ENCODE data around the gene GSDMA.
"Not testable (repeated sequence)": the region's sequence is repeated elsewhere in the genome, so short reads cannot be mapped to it uniquely, and the experiment has no call there.

The GSDMA gene

DNA sequence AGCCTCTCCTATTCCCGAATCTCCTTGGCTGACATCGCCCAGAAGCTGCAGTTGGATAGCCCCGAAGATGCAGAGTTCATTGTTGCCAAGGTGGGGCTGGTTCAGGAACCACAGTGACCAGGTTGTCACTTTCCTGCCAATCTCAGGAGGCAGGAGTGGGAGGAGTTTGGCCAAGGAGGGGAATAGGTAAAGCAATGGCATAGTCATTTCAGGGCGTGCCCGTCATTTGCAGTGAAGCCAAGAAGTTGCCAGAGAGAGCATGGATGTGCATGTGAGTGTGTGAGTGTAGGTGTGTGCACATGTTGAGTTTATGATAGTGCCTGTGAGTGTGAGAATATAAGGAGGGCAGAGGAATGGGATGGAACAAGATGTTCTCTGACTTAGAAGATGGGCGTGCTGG is 32.6 kb downstream of the GSDMA start:
- DNase-seq (ENCODE audit: low read depth in 2 of 2), result no peak

DNA sequence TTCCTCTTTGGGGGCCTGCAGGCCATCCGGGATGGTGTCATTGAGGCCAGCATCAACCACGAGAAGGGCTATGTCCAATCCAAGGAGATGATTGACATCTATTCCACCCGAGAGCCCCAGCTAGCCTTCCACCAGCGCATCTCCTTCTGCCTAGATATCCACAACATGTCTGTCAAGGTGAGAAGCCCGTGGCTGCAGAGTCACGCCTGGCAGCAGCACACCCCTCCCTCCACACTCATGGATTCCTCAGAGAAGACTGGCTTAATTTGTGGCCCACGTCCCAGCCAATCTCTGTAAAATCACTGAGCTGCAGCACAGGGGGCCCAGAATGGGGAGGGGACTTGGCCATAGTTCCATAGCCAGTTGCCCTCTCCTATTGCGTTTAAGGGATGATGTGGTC is 33.4 kb downstream of the GSDMA start:
- DNase-seq (ENCODE audit: low read depth in 2 of 2), result no peak

DNA sequence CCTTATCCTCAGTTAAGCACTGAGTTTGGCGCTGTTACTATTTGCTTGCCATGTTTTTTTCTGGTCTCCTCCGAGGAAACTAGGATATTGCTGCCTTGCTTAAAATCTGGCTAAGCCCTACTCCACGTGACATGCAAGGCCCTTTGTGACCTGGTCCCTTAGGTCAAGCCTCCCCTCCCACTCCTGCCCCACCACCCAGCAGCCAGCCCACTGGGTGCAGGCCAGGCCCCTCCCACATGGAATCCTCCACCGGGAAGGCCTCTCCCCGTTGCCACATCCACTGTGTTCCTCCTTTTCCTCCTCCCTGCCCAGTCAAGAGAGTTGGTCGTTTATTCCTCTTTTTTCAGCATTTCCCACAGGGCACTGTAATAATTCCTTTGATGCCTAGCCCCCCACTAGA is 34.0 kb downstream of the GSDMA start:
- no peak for DNase-seq (ENCODE audit: low read depth in 2 of 2)

DNA sequence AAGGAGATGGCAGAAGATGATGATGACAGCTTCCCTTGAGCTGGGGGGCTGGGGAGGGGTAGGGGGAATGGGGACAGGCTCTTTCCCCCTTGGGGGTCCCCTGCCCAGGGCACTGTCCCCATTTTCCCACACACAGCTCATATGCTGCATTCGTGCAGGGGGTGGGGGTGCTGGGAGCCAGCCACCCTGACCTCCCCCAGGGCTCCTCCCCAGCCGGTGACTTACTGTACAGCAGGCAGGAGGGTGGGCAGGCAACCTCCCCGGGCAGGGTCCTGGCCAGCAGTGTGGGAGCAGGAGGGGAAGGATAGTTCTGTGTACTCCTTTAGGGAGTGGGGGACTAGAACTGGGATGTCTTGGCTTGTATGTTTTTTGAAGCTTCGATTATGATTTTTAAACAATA is 34.7 kb downstream of the GSDMA start:
- no peak for DNase-seq (ENCODE audit: low read depth in 2 of 2)

GRCh38 chr17:39999067-39999466 is 36.3 kb downstream of the GSDMA start:
- DNase-seq (ENCODE audit: low read depth in 2 of 2), result no peak

DNA sequence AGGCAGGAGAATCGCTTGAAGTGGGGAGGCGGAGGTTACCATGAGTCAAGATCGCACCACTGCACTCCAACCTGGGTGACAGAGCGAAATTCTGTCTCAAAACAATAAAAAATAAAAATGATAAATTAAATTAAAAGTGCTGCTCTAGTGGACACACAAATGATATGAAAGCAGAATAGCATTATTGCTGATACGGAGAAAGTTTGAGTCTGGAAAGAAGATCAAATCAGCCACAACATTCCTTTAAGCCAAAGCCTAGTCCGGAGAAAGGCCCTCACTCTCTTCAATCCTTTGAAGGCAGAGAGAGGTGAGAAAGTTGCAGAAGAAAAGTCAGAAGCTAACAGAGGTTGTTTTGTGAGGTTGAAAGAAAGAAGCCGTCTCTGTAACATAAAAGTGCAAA is 37.4 kb downstream of the GSDMA start:
- no peak for DNase-seq (ENCODE audit: low read depth in 2 of 2)

DNA sequence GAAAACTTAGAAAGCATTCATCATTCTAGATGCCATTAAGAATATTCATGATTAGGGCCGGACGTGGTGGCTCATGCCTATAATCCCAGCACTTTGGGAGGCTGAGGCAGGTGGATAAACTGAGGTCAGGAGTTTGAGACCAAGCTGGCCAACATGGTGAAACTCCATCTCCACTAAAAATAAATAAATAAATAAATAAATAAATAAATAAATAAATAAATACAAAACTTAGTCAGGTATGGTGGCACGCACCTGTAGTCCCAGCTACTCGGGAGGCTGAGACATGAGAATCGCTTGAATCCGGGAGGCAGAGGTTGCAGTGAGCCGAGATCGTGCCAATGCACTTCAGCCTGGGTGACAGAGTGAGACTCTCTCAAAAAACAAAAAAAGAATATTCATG is 38.5 kb downstream of the GSDMA start:
- DNase-seq (ENCODE audit: low read depth in 2 of 2), result not testable (repeated sequence)

DNA sequence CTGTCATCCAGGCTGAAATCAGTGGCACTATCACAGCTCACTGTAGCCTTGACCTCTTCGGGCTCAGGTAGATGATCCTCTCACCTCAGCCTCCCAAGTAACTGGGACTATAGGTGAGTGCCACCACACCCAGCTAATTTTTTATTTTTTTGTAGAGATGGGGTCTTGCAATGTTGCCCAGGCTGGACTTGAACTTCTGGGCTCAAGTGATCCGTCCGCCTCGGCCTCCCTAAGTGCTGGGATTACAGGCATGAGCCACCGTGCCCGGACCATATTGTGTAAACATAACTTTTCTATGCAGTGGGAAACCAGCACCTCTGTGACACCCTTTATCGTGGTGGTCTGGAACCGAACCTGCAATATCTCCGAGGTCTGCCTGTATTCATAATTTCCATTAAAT is 41.3 kb downstream of the GSDMA start:
- no peak for DNase-seq (ENCODE audit: low read depth in 2 of 2)

GRCh38 chr17:40004712-40005111 is 41.9 kb downstream of the GSDMA start:
- no peak for DNase-seq (ENCODE audit: low read depth in 2 of 2)

DNA sequence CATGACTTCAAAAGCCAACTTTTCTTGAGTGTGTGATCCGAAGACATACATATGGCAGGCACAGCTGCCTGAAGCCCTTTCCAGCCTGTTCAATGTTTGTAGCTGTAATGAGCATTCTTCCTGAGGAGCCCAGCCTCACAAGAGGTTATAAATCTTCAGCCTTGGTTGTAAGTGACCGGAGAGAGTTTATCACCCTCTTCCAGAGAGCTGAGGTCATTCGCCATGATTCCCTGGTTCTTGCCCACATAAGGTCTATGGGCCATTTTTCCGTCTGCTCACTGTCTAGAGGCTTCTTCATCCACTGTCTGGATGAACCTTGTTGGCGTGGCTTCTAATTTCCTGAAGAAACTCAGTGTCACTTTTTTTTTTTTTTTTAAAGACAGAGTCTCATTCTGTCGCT is 42.7 kb downstream of the GSDMA start:
- DNase-seq (ENCODE audit: low read depth in 2 of 2), result no peak

- DNase-seq (ENCODE audit: low read depth in 2 of 2), result not testable (repeated sequence)
Measured at GRCh38 chr17:40010946-40011500, 48.2 kb downstream of the GSDMA start.

DNA sequence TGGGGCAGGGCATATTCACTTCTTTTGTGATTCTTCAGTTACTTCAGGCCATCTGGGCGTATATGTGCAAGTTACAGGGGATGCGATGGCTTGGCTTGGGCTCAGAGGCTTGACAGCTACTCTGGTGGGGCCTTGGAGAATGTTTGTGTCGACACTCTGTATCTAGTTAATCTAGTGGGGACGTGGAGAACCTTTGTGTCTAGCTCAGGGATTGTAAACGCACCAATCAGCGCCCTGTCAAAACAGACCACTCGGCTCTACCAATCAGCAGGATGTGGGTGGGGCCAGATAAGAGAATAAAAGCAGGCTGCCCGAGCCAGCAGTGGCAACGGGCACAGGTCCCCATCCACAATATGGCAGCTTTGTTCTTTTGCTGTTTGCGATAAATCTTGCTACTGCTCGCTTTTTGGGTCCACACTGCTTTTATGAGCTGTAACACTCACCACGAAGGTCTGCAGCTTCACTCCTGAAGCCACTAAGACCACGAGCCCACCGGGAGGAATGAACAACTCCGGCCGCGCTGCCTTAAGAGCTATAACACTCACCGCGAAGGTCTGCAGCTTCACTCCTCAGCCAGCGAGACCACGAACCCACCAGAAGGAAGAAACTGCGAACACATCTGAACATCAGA is 49.3 kb downstream of the GSDMA start:
- not testable (repeated sequence) for DNase-seq (ENCODE audit: low read depth in 2 of 2)

GRCh38 chr17:40014375-40014980 is 51.7 kb downstream of the GSDMA start:
- no peak for DNase-seq (ENCODE audit: low read depth in 2 of 2)

- DNase-seq (ENCODE audit: low read depth in 2 of 2), result no peak
Measured at GRCh38 chr17:40015005-40015997, 52.5 kb downstream of the GSDMA start, which contains the start of gene CSF3. CSF3 (plus strand) TSS chr17:40015440; CDS start chr17:40015475, 35 bp downstream.

- no peak for DNase-seq (ENCODE audit: low read depth in 2 of 2)
Measured at GRCh38 chr17:40015998-40016985, 53.5 kb downstream of the GSDMA start.

GRCh38 chr17:40017422-40018080 is 54.7 kb downstream of the GSDMA start:
- no peak for DNase-seq (ENCODE audit: low read depth in 2 of 2)

GRCh38 chr17:40018211-40019121 is 55.7 kb downstream of the GSDMA start:
- no peak for DNase-seq (ENCODE audit: low read depth in 2 of 2)

DNA sequence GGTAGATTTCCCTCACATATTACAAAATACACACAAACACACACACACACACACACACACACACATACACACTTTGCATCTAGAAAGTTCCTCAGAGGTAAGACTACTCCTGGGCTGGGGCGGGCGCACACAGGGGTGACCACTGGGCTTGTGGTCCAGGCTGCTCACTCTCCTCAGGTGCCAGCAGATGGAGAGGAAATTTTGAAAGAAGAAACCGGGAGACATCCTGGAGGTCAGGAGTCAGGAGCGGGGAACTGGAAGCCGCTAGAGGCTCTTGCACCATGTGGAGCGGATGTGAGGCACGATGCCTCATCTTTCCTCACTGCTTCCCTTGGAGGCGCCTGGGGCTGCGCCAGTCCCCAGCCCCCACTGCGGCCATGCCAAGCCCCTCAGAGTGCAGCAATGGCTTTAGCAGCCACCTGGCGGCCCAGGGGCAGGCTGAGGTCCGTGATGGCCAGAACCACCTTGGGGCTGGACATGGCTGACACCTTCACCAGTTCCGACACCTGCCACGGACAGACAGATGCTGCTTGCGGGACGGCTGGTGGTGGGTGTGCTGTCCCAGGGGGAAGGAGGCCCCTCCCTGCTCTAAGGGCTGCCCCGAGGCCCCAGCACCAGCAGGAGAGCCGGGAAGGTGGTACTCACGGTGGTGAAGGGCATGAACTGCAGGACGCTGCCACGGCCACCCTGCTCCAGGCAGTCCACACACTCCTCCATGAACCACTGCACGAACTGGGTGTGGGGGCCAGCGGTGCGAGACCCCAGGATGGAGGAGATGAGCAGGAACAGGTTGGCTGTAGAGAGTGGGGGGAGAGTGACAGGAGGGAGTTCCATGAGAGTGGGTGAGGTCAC is 56.6 kb downstream of the GSDMA start:
- DNase-seq (ENCODE audit: low read depth in 2 of 2), result no peak
